IMR-90 (cell line): Measurements from ENCODE around the gene MTMR3.

Source experiments
- BHLHE40 ChIP-seq: fragments of 150-350 bp; IDR thresholded peaks from 2 replicates; pipeline ENCODE4 v1.6.1; 2016; ENCODE audit warnings: mild to moderate bottlenecking, low read depth, low read length
- CEBPB ChIP-seq: IDR thresholded peaks from 2 replicates; pipeline ENCODE4 v1.6.1; 2012; ENCODE audit warnings: low read depth, low read length, improper control_type of control experiment
- CHD1 ChIP-seq: IDR thresholded peaks from 2 replicates; pipeline ENCODE4 v1.6.1; 2012; ENCODE audit warnings: low read depth, low read length, improper control_type of control experiment
- FOS ChIP-seq: fragments of 150-350 bp; IDR thresholded peaks from 2 replicates; pipeline ENCODE4 v1.6.1; 2016; ENCODE audit warnings: low read depth, low read length
- MAZ ChIP-seq: IDR thresholded peaks from 2 replicates; pipeline ENCODE4 v1.6.1; 2012; ENCODE audit warnings: low read depth, mild to moderate bottlenecking, low read length, improper control_type of control experiment, moderate library complexity, borderline replicate concordance
- MXI1 ChIP-seq: IDR thresholded peaks from 2 replicates; pipeline ENCODE4 v1.6.1; 2012; ENCODE audit warnings: low read depth, mild to moderate bottlenecking, low read length, moderate library complexity, borderline replicate concordance
- POLR2A ChIP-seq: IDR thresholded peaks from 2 replicates; pipeline ENCODE4 v1.6.1; 2012; ENCODE audit warnings: mild to moderate bottlenecking, low read depth, low read length
- RAD21 ChIP-seq: IDR thresholded peaks from 2 replicates; pipeline ENCODE4 v1.6.1; 2012; ENCODE audit warnings: low read length, improper control_type of control experiment
- RCOR1 ChIP-seq: IDR thresholded peaks from 2 replicates; pipeline ENCODE4 v1.6.1; 2012; ENCODE audit warnings: mild to moderate bottlenecking, low read length, improper control_type of control experiment; ENCODE audit not compliant: insufficient replicate concordance
- RFX5 ChIP-seq: IDR thresholded peaks from 2 replicates; pipeline ENCODE4 v1.8.0; 2012; ENCODE audit warnings: low read depth, mild to moderate bottlenecking, low read length, moderate library complexity
- SMC3 ChIP-seq: fragments of 150-350 bp; IDR thresholded peaks from 2 replicates; pipeline ENCODE4 v1.6.1; 2016; ENCODE audit warnings: low read depth, mild to moderate bottlenecking, antibody characterized with exemption, low read length, moderate library complexity
- TF ChIP-seq, protein P1 (sequence below): conservative IDR thresholded peaks from 2 replicates; pipeline ENCODE4 v1.5.1; 2012; ENCODE audit warnings: mild to moderate bottlenecking, low read depth, low read length, improper control_type of control experiment
- TF ChIP-seq, protein P2 (sequence below): fragments of 150-350 bp; IDR thresholded peaks from 2 replicates; pipeline ENCODE4 v1.6.1; 2017; ENCODE audit warnings: mild to moderate bottlenecking, antibody characterized with exemption, low read length, low read depth

DNA sequence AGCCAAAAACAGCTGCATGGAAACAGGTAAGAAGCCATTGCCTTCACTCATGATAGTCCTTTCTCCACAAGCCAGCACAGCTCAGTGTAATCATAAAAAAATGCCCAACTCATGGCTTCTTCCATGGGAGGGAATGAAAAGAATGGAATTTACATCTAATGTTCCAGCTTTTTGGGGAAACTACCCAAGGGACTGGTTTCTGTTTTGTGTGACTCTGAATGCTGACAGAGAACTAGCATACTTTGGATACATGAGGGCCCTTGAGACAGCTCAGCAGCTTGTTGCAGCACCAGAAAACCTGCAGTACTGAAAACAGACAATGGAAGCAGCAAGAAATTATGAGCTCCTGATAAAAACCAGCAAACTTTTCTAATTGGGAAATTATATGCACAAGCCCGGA, 173.0 kb downstream of the MTMR3 start:
- TF ChIP-seq POLR2A (no peak), MXI1 (no peak), RAD21 (no peak), RFX5 (no peak), CEBPB (no peak), FOS (no peak), BHLHE40 (no peak), CHD1 (no peak), SMC3 (no peak), RCOR1 (no peak), MAZ (no peak)
- TF ChIP-seq, protein P1, sequence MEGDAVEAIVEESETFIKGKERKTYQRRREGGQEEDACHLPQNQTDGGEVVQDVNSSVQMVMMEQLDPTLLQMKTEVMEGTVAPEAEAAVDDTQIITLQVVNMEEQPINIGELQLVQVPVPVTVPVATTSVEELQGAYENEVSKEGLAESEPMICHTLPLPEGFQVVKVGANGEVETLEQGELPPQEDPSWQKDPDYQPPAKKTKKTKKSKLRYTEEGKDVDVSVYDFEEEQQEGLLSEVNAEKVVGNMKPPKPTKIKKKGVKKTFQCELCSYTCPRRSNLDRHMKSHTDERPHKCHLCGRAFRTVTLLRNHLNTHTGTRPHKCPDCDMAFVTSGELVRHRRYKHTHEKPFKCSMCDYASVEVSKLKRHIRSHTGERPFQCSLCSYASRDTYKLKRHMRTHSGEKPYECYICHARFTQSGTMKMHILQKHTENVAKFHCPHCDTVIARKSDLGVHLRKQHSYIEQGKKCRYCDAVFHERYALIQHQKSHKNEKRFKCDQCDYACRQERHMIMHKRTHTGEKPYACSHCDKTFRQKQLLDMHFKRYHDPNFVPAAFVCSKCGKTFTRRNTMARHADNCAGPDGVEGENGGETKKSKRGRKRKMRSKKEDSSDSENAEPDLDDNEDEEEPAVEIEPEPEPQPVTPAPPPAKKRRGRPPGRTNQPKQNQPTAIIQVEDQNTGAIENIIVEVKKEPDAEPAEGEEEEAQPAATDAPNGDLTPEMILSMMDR: no peak
- TF ChIP-seq, protein P2, sequence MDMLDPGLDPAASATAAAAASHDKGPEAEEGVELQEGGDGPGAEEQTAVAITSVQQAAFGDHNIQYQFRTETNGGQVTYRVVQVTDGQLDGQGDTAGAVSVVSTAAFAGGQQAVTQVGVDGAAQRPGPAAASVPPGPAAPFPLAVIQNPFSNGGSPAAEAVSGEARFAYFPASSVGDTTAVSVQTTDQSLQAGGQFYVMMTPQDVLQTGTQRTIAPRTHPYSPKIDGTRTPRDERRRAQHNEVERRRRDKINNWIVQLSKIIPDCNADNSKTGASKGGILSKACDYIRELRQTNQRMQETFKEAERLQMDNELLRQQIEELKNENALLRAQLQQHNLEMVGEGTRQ: no peak
